Coronary artery (tissue), 2 donors: Measurements from ENCODE around the gene BLOC1S3.
A peak's percentile ranks its signal among the peaks of the same experiment; 100 is the strongest.

ENCODE experiments used
- DNase-seq: peaks from one replicate; pipeline ENCODE4 v3.0.0-alpha.2; 2017; ENCODE audit warnings: low spot score
- H3K27ac ChIP-seq, 2 donors: fragments of 200-600 bp; sonication (generic); one replicate each; pipeline ENCODE4 v1.5.1; 2016 to 2019
- H3K4me3 ChIP-seq: fragments of 200-600 bp; sonication (generic); 2 replicates; pipeline ENCODE4 v1.5.1; 2016; ENCODE audit warnings: mild to moderate bottlenecking, moderate library complexity
- TF ChIP-seq, protein P1 (sequence below): fragments of 200-600 bp; sonication (generic); IDR thresholded peaks from one replicate; pipeline ENCODE4 v1.5.1; 2019; ENCODE audit warnings: antibody characterized with exemption

The BLOC1S3 gene

DNA sequence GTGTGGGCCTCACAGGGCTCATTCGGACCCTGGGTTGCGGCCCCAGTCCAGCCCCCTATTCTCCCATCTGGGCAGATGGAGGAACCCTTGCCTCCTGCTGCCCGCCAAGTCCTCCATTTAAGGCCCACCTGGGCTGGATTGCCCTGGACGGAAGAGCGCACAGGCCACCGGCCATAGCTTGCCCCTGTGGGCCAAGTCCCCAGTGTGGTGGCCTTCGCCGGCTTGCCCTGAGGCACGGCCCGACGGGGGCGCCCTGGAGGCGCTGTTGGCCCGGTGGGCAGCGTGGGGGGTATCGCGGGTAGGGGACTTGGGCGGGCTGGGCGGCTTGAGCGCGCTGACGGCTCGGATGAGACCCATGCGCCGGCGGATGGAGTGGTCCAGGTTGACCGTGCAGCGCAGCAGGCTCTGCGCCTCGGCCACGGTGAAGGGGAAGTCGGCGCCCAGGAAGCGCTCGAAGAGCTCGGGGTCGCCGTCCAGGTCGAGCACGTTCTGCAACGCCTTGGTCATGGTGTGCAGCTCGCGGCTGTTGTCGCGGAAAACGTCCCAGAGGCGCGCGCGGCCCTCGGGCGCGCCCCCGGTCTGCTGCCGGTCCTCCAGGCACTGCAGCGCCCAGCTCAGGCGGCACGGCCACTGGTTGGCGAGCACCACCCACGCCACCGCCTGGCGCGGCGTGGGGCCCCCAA lies 26.6 kb upstream of the BLOC1S3 start:
- H3K27ac ChIP-seq: no peak overlapping the region
- H3K4me3 ChIP-seq: peak overlapping the region; percentile 62
- DNase-seq: no peak
- TF ChIP-seq, protein P1, sequence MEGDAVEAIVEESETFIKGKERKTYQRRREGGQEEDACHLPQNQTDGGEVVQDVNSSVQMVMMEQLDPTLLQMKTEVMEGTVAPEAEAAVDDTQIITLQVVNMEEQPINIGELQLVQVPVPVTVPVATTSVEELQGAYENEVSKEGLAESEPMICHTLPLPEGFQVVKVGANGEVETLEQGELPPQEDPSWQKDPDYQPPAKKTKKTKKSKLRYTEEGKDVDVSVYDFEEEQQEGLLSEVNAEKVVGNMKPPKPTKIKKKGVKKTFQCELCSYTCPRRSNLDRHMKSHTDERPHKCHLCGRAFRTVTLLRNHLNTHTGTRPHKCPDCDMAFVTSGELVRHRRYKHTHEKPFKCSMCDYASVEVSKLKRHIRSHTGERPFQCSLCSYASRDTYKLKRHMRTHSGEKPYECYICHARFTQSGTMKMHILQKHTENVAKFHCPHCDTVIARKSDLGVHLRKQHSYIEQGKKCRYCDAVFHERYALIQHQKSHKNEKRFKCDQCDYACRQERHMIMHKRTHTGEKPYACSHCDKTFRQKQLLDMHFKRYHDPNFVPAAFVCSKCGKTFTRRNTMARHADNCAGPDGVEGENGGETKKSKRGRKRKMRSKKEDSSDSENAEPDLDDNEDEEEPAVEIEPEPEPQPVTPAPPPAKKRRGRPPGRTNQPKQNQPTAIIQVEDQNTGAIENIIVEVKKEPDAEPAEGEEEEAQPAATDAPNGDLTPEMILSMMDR: no peak

DNA sequence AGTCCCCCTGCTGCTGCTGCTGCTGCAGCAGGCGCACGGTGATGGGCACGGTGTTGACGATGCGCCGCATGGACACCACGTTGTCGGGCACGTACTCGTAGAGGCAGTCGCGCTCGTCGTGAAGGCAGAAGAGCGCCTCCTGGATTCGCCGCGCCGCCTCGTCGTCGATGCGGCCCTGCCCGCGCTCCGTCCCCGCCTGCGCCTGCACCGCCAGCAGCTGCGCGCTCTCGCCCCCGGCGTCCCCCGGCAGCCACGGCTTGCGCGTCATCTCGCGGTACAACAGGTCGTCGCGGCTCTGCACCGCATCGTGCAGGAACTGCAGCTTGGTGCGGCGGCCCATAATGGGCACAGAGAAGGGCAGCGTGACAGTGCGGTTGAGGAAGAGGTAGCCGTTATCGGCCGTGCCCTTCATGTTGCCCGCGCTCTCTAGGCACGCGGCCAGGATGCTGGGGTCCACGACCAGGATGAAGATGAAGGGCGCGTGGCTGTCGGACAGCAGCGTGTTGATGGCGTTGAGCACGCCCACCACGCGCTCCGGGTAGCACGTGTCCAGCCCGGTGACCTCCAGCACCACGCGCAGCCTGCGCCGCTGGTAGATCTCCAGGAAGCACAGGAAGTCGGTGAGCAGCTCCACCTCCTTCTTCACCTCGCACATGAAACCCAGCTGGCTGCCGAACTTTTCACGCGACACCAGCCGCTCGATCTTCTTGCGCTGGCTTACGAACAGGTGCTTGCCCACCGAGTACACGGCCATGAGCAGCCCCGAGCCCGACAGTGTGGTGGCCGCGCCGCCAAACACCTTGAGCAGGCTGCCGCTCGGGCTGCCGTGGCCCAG lies 25.9 kb upstream of the BLOC1S3 start:
- H3K4me3 ChIP-seq: peak overlapping the region; percentile 62

DNA sequence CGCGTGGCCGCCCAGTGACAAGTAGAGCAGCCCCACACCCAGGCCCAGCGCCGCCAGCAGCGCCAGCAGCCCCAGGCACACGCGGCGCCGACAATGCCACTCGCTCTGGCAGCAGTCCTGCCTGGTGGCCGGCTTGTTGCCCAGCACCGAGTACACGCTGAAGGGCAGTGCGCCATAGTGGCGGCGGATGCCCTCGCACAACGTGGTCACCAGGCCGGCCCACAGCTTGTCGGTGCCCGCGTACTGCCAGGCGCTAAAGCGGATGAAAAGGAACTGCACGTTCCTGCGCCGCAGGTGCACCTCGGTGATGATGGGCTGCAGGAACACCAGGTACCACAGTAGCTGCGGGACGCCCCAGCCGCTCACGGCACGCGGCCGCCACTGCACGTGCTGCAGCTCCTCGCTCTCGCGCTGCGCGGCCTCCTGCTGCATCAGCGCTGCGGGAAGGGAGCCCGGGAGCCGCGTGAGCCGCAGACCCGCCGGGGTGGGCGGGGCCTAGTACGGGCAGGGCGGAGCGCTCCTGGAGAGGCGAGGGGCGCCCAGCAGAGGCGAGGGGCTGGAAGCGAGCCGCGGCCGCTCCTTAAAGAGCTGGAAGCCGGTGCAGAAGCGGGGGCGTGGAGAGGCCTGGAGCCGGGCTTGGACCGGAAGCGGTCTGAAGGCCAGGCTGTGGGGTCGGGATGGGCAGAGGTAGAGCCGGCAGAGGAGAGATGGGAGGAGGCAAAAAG lies 25.1 kb upstream of the BLOC1S3 start:
- Histone ChIP-seq H3K27ac (no peak overlapping the region), H3K4me3 (peak overlapping the region; percentile 62)
- TF ChIP-seq, protein P1: no peak
- no peak for DNase-seq

More for the DNA sequence above, 25.9 kb upstream of the BLOC1S3 start:
- TF ChIP-seq, protein P1: no peak
- no peak for DNase-seq
- H3K27ac ChIP-seq: no peak overlapping the region

DNA sequence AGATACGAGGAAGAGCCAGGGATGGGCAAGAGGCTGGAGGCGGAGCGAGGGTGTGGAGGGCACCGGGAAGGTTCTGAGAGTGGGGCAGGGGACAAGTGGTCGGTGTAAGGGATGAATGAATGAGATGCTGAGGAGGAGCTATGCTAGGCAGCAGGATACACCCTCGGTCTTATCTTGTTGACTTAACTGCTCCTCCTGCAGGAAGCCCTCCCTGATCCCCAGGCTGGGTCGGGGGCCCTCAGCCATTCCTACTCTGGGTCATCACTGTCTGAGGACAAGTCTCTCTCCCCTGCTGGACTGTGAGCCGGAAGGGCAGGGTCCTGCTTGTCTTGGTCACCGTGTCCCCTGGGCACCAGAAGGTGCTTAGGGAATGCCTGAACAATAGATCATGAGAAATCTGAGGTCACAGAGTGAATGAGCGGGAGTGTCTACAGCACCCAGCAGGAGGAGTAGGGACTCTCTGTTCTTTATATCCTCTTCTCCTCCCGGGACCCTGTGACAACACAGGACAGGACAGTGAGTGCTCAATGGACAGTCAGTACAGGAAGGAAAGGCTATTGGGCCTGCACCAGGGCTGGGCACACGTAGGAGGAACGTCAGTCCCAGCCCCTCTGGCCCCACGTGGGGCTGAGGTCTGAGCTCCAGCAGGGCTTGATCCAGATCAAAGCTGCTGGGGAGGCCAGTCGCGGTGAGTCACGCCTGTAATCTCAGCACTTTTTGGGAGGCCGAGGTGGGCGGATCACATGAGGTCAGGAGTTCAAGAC lies 24.3 kb upstream of the BLOC1S3 start:
- TF ChIP-seq, protein P1: no peak
- peak overlapping the region; percentile 62 for H3K4me3 ChIP-seq
- no peak overlapping the region for H3K27ac ChIP-seq
- no peak for DNase-seq

DNA sequence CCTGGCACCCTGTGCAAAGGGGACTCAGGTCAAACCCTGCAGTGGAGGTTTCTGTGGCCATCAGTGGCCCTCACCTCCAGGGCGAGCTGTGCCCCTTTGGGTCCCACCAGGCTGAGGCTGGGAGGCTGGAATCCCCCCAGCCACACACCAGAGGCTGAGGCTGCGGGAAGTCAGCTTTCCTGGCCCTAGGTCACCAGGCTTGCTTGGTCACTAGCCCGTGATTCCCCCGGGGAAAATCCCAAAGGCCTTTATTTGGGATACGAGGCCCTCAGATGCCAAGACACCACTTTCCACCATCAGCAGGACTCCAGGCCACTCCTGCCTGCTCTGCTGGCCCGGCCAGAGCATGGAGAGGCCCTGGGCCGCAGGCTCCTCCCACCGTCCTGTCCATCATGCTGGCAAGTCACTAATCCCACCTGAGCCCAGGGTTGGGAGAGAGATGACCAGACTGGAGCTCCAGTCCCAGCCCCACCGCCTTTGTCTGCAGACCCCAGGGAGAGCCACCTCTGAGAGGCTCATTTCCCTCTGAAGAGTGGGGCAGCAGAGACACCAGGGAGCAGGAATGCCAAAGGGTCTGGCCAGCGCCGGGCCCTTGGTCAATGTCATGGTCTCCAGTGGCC lies 22.5 kb upstream of the BLOC1S3 start:
- H3K4me3 ChIP-seq: no peak overlapping the region
- TF ChIP-seq, protein P1: no peak

DNA sequence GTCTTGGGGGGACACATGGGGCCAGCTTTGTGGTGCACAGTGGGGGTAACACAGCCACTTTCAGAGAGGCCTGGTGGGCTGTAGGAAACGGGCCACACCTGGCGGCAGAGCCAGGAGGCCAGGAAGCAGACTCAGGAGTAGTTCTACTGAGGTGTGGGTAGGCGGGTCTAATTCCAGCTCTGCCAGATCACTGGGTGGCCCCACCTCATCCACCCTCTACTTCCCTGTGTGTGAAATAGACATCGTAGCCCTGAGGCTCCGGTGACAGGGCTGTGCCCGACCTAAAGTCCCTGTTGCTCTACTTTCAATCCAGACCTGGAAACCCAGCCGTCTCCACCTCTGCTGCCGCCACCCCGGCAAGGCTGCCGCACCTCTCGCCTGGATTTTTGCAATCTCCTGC lies 21.8 kb upstream of the BLOC1S3 start:
- no peak overlapping the region for H3K27ac ChIP-seq
- DNase-seq: no peak
- TF ChIP-seq, protein P1: no peak
- no peak overlapping the region for H3K4me3 ChIP-seq

More for the DNA sequence above, 22.5 kb upstream of the BLOC1S3 start:
- no peak overlapping the region for H3K27ac ChIP-seq
- DNase-seq: no peak
